Gastrocnemius medialis (tissue), 4 donors: ENCODE results near the gene PAK1.

Experiments
- CTCF ChIP-seq, 5 experiments: fragments of 450-650 bp in 3 of 5; fragments of 200-600 bp in 2 of 5; sonication (generic) in 2 of 5; IDR thresholded peaks in 4 of 5; conservative IDR thresholded peaks in 1 of 5; 1 replicate in 4 of 5; 2 replicates in 1 of 5; pipeline ENCODE4 v1.5.1; 2016 to 2019; ENCODE audit warnings: antibody characterized with exemption in 5 of 5, mild to moderate bottlenecking in 3 of 5, moderate library complexity in 3 of 5
- POLR2A ChIP-seq, 2 donors: fragments of 450-650 bp; IDR thresholded peaks; one replicate each; pipeline ENCODE4 v1.6.1; 2017; ENCODE audit warnings: antibody characterized with exemption in 2 of 2, mild to moderate bottlenecking in 2 of 2, moderate library complexity in 2 of 2

DNA sequence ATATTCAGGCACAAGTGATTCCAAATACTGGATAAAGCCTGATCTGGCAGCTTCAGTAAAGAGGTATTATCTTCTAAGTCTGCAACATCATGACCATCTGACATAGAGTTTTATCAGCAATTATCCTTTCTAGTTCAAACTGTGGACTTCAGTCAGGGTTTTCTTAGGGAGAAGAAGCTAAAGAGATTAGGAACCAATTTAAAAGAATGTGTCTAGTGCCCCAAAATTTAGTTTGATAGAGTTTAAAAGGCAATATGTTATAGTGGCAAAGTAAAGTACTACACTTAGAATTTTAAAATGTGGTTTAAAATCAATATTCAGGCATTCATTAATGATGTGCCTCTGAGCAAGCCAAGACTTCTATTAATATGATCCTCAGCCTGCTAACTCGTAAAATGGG lies 5.4 kb downstream of the PAK1 start:
- no peak for TF ChIP-seq POLR2A (IDR thresholded peaks at IDR 0.05)
- peak in 1 of 5 experiments; percentile 15 for TF ChIP-seq CTCF (IDR thresholded peaks at IDR 0.05 in 4 of 5, conservative IDR thresholded peaks at IDR 0.05 in 1 of 5)
